KMS-11 (cell line): Measurements from ENCODE around the gene MRPL46.

Experiments used
- H2AFZ ChIP-seq: fragments of 200-600 bp; sonication (generic); 2 replicates; pipeline ENCODE4 v1.6.1; 2016; ENCODE audit warnings: antibody characterized with exemption, mixed run types, low read depth
- H3K27ac ChIP-seq: fragments of 200-600 bp; sonication (generic); 2 replicates; pipeline ENCODE4 v1.6.1; 2016; ENCODE audit warnings: mild to moderate bottlenecking, mixed run types
- H3K27me3 ChIP-seq: fragments of 200-600 bp; sonication (generic); 2 replicates; pipeline ENCODE4 v1.6.1; 2017; ENCODE audit warnings: mild to moderate bottlenecking, low read depth, mixed run types, moderate library complexity; ENCODE audit not compliant: insufficient read depth
- H3K36me3 ChIP-seq: fragments of 200-600 bp; sonication (generic); 2 replicates; pipeline ENCODE4 v1.6.1; 2017; ENCODE audit warnings: mild to moderate bottlenecking, mixed run types; ENCODE audit not compliant: insufficient read depth
- H3K4me1 ChIP-seq: fragments of 200-600 bp; sonication (generic); 2 replicates; pipeline ENCODE4 v1.6.1; 2016; ENCODE audit warnings: mild to moderate bottlenecking, low read depth, mixed run types; ENCODE audit not compliant: poor library complexity, severe bottlenecking
- H3K4me2 ChIP-seq: fragments of 200-600 bp; sonication (generic); 2 replicates; pipeline ENCODE4 v1.7.0; 2016; ENCODE audit warnings: mild to moderate bottlenecking, mixed run types
- H3K4me3 ChIP-seq: fragments of 200-600 bp; sonication (generic); IDR thresholded peaks from 2 replicates; pipeline ENCODE4 v1.6.1; 2017; ENCODE audit warnings: low read depth, low read length, mixed read lengths; ENCODE audit not compliant: insufficient read depth
- H3K79me2 ChIP-seq: fragments of 200-600 bp; sonication (generic); 2 replicates; pipeline ENCODE4 v1.6.1; 2016; ENCODE audit warnings: low read depth, mixed run types; ENCODE audit not compliant: insufficient read depth
- H3K9ac ChIP-seq: fragments of 200-600 bp; sonication (generic); 2 replicates; pipeline ENCODE4 v1.6.1; 2016; ENCODE audit warnings: mild to moderate bottlenecking, mixed run types
- H4K20me1 ChIP-seq: fragments of 200-600 bp; sonication (generic); 2 replicates; pipeline ENCODE4 v1.6.1; 2016; ENCODE audit warnings: mild to moderate bottlenecking, mixed run types; ENCODE audit not compliant: insufficient read depth
- CTCF ChIP-seq: fragments of 200-600 bp; sonication (generic); conservative IDR thresholded peaks from 2 replicates; pipeline ENCODE4 v1.6.1; 2017; ENCODE audit warnings: low read depth, mild to moderate bottlenecking, antibody characterized with exemption, low read length, moderate library complexity, mixed read lengths

MRPL46 gene

GRCh38 chr15:88480981-88481380 lies 13.8 kb upstream of the MRPL46 start:
- Histone ChIP-seq H3K4me2 (no peak overlapping the region), H4K20me1 (no peaks in the 10 kb centered on the region), H3K27ac (no peak overlapping the region), H3K27me3 (no peaks in the 10 kb centered on the region), H2AFZ (no peak overlapping the region), H3K79me2 (no peaks in the 10 kb centered on the region), H3K4me3 (no peak overlapping the region), H3K9ac (no peak overlapping the region), H3K4me1 (peaks cover 9% of the 10 kb centered on the region), H3K36me3 (no peaks in the 10 kb centered on the region)
- no peak for TF ChIP-seq CTCF

GRCh38 chr15:88479169-88479568 lies 12.0 kb upstream of the MRPL46 start:
- Histone ChIP-seq H3K27me3 (no peaks in the 10 kb centered on the region), H3K36me3 (no peaks in the 10 kb centered on the region), H3K4me2 (no peak overlapping the region), H4K20me1 (no peaks in the 10 kb centered on the region), H2AFZ (no peak overlapping the region), H3K9ac (no peak overlapping the region), H3K79me2 (no peaks in the 10 kb centered on the region), H3K4me3 (no peak overlapping the region), H3K4me1 (peaks cover 14% of the 10 kb centered on the region), H3K27ac (no peak overlapping the region)
- TF ChIP-seq CTCF: no peak

GRCh38 chr15:88477904-88478303 lies 10.7 kb upstream of the MRPL46 start:
- Histone ChIP-seq H3K27me3 (no peaks in the 10 kb centered on the region), H3K4me2 (no peak overlapping the region), H3K4me1 (peaks cover 24% of the 10 kb centered on the region), H3K4me3 (no peak overlapping the region), H3K36me3 (no peaks in the 10 kb centered on the region), H4K20me1 (no peaks in the 10 kb centered on the region), H3K9ac (no peak overlapping the region), H2AFZ (no peak overlapping the region), H3K79me2 (no peaks in the 10 kb centered on the region), H3K27ac (no peak overlapping the region)
- TF ChIP-seq CTCF: no peak

- Histone ChIP-seq H3K4me2 (no peak overlapping the region), H3K9ac (no peak overlapping the region), H4K20me1 (no peaks in the 10 kb centered on the region), H3K4me1 (peaks cover 32% of the 10 kb centered on the region), H3K36me3 (no peaks in the 10 kb centered on the region), H3K4me3 (no peak overlapping the region), H2AFZ (no peak overlapping the region), H3K79me2 (no peaks in the 10 kb centered on the region), H3K27me3 (no peaks in the 10 kb centered on the region), H3K27ac (no peak overlapping the region)
- no peak for TF ChIP-seq CTCF
Measured at GRCh38 chr15:88477126-88477525, 9.9 kb upstream of the MRPL46 start.
